HepG2 (cell line): ENCODE data around the gene SOX12. TPM values are rescaled to one million over a fixed set of nuclear protein-coding genes. Genes with fewer than 3 reads are reported as not detected.

ENCODE experiments used
- ATF4 ChIP-seq, 2 experiments: fragments of 450-650 bp in 1 of 2; sonication (generic) in 1 of 2; formaldehyde crosslinking; IDR thresholded peaks; 2 replicates each; pipeline versions ENCODE4 v1.5.0 to v1.8.0; 2020 to 2022; ENCODE audit warnings: mild to moderate bottlenecking in 1 of 2, missing genetic modification reagents in 1 of 2
- DDIT3 ChIP-seq: sonication (generic); formaldehyde crosslinking; IDR thresholded peaks from 2 replicates; pipeline ENCODE4 v1.4.0; 2020; ENCODE audit warnings: mild to moderate bottlenecking, missing genetic modification reagents
- GABPB1 ChIP-seq: IDR thresholded peaks from 2 replicates; pipeline ENCODE4 v1.6.1; 2016; ENCODE audit warnings: mild to moderate bottlenecking, missing genetic modification reagents, moderate library complexity, missing compliant biosample characterization
- IRF9 ChIP-seq: sonication (generic); formaldehyde crosslinking; IDR thresholded peaks from 2 replicates; pipeline ENCODE4 v1.8.0; 2022; ENCODE audit warnings: missing genetic modification reagents, mild to moderate bottlenecking, borderline replicate concordance
- KMT2A ChIP-seq: sonication (generic); formaldehyde crosslinking; IDR thresholded peaks from 2 replicates; pipeline ENCODE4 v1.4.0; 2020; ENCODE audit warnings: missing genetic modification reagents
- MAFG ChIP-seq: sonication (generic); formaldehyde crosslinking; IDR thresholded peaks from 2 replicates; pipeline ENCODE4 v1.5.1; 2020; ENCODE audit warnings: mild to moderate bottlenecking, missing genetic modification reagents
- MIER2 ChIP-seq: IDR thresholded peaks from 2 replicates; pipeline ENCODE4 v1.6.1; 2016; ENCODE audit warnings: missing biosample characterization, missing genetic modification reagents
- NBN ChIP-seq: fragments of 450-650 bp; conservative IDR thresholded peaks from 2 replicates; pipeline ENCODE4 v1.6.1; 2017
- SNAPC5 ChIP-seq: sonication (generic); formaldehyde crosslinking; IDR thresholded peaks from 2 replicates; pipeline ENCODE4 v1.8.1; 2023; ENCODE audit warnings: mild to moderate bottlenecking, missing genetic modification reagents, borderline replicate concordance
- SSRP1 ChIP-seq: IDR thresholded peaks from 2 replicates; pipeline ENCODE4 v1.6.1; 2016; ENCODE audit warnings: control low read depth
- TCF7L2 ChIP-seq: IDR thresholded peaks from 2 replicates; pipeline ENCODE4 v1.6.1; 2011; ENCODE audit warnings: mild to moderate bottlenecking, low read depth, low read length, moderate library complexity
- ZBTB33 ChIP-seq: sonication (generic); formaldehyde crosslinking; IDR thresholded peaks from 2 replicates; pipeline ENCODE4 v1.4.0; 2020; ENCODE audit warnings: missing genetic modification reagents
- ZBTB4 ChIP-seq: sonication (generic); formaldehyde crosslinking; IDR thresholded peaks from 2 replicates; pipeline ENCODE4 v1.4.0; 2020; ENCODE audit warnings: missing genetic modification reagents, mild to moderate bottlenecking, borderline replicate concordance
- ZNF572 ChIP-seq: sonication (generic); formaldehyde crosslinking; IDR thresholded peaks from 2 replicates; pipeline ENCODE4 v1.5.1; 2020; ENCODE audit warnings: mild to moderate bottlenecking, missing genetic modification reagents
- ZNF691 ChIP-seq: sonication (generic); formaldehyde crosslinking; IDR thresholded peaks from 2 replicates; pipeline ENCODE4 v1.4.0; 2020; ENCODE audit warnings: missing genetic modification reagents, low read depth, mild to moderate bottlenecking, borderline replicate concordance
- ZNF704 ChIP-seq: sonication (generic); formaldehyde crosslinking; IDR thresholded peaks from 2 replicates; pipeline ENCODE4 v1.8.1; 2023; ENCODE audit warnings: mild to moderate bottlenecking, inconsistent platforms, moderate library complexity, missing genetic modification reagents, borderline replicate concordance
- ZNF792 ChIP-seq: IDR thresholded peaks from 2 replicates; pipeline ENCODE4 v1.6.1; 2016
- polyA plus RNA-seq, 8 experiments: library from polyadenylated mRNA; depleted of rRNA in 3 of 8; stranded (reverse) in 7 of 8; unstranded in 1 of 8; fragments of >200 nt; fragmentation: Illumina TruSeq in 4 of 8; extraction: Trizol in 4 of 8; gene quantifications; 2 replicates each; pipeline versions ENCODE4 v1.2.1 to v1.2.3, GENCODE V29; 2011 to 2016; ENCODE audit warnings: low read depth in 4 of 8, missing spikeins in 1 of 8, mixed read lengths in 1 of 8; ENCODE audit not compliant: insufficient read depth in 1 of 8
- total RNA-seq, 5 experiments: library from RNA; depleted of rRNA; stranded (reverse); fragments of >200 nt; fragmentation: Illumina TruSeq; extraction: Trizol; gene quantifications; 2 replicates each; pipeline ENCODE4 v1.2.3, GENCODE V29; 2016; ENCODE audit warnings: low read depth in 1 of 5

Gene SOX12
- total and polyA plus RNA-seq, 2 of the 13 experiments (the other 11 are each of a cell fraction or from before 2014, with no cell fraction given): 10.0 to 18.7 TPM

GRCh38 chr20:297098-297924 is 28.0 kb upstream of the SOX12 start, which contains the start of gene ZCCHC3 (continued):
- TF ChIP-seq GABPB1 (CRISPR knock-in tag) (peak; percentile 93), MAFG (CRISPR knock-in tag) (0 out of 2 replicates have a peak, but pooled peaks have one; percentile 48), NBN (no peak), SNAPC5 (CRISPR knock-in tag) (no peak), ZNF704 (CRISPR knock-in tag) (peak; percentile 96; the same call in 1 of the 2 replicates), IRF9 (CRISPR knock-in tag) (peak; percentile 97), ZNF572 (peak; percentile 99), ATF4 (CRISPR knock-in tag; IDR thresholded peaks at IDR 0.05) (peak in 1 of 2 experiments; percentile 84; a peak in 2 of 4 replicates), ZNF691 (CRISPR knock-in tag) (peak; percentile 99), ZBTB33 (CRISPR knock-in tag) (peak; percentile 81), MIER2 (CRISPR knock-in tag) (peak; percentile 90), DDIT3 (CRISPR knock-in tag) (peak; percentile 43; the same call in 1 of the 2 replicates), KMT2A (peak; percentile 98), SSRP1 (CRISPR knock-in tag) (0 out of 2 replicates have a peak, but pooled peaks have one; percentile 19), TCF7L2 (no peak), ZNF792 (peak; percentile 99), ZBTB4 (peak; percentile 98)
